NCI-H524 (cell line): ENCODE measurements around the gene TPSB2.
"Not testable (repeated sequence)": the region's sequence is repeated elsewhere in the genome, so short reads cannot be mapped to it uniquely, and the experiment has no call there.

Experiments used
- DNase-seq, 2 experiments: peaks; one replicate each; lab custom pipeline; 2025; lab: John Stamatoyannopoulos, UW

Gene TPSB2

DNA sequence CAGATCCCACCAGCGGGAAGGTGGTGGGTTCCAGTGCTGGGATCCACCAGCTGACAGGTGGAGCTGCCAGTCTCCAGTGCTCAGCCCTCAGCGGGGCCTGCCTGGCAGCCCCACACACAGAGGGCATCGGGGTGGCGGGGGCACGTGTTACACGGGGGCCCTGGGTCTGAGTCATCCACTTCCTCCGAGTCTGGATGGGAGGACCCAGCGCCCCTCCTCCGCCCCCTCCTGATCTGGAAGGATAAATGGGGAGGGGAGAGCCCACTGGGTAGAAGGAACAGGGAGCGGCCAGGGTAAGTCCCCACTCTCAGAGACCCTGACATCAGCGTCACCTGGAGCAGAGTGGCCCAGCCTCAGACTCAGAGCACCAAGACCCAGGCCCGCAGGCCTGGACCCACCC lies 10.5 kb upstream of the TPSB2 start, which contains the start of gene TPSAB1:
TSS of gene TPSAB1 (plus strand) at position 270 of the 400 bp plus-strand sequence. CDS start 234 bp downstream, outside the sequence.
- DNase-seq, result not testable (repeated sequence)

DNA sequence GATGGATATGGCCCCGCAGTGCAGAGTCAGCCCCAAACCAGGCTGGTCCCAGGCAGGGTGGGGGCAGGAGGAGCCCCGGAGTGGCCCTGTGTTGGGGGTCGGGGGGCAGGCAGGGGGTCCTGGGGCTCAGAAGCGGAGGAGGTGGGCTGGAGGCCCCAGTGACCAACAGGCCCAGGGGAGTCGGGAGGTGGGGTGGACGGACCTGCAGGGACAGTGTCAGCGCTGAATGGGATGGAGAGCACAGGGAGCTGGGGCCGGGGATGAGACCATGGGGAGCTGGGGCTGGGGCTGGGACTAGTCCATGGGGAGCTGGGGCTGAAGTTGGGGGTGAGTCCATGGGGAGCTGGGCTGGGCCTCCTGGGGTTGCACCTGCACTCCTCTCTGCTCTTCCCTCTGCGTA lies 9.6 kb upstream of the TPSB2 start:
- not testable (repeated sequence) for DNase-seq

DNA sequence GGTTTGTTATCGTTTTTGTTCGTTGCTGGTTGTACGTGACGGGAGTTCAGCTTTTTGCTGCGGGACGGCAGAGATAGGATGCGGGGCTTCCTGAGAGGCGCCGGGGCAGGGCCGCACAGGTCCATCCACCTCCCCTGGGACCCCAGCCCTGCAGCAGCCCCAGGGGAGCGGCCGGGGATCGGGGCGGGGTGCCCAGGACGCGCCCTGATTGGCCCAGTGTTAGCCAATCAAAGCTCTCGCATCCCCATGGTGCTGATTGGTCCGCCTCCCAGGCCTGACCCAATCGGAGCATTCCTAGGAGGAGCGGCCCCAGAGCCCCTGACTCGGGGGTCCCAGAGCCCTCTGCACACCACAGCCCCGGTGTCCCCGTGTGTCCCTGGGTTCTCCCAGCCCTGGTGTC lies 8.9 kb upstream of the TPSB2 start:
- DNase-seq, result not testable (repeated sequence)

DNA sequence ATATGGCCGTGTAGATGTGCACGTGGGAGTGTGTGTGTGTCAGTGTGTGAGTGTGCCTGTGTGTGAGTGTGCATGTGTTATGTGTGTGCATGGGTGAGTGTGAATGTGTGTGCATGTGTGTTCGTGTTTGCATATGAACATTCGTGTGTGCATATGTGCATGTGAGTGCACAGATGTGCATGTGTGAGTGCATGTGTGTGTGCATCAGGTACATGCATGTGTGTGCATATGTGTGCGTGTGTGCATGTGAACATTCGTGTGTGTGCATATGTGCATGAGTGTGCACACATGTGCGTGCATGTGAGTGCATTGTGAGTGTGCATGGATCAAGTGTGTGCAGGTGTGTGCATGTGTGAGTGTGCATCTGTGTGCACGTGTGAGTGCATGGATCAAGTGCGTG lies 8.0 kb upstream of the TPSB2 start:
- DNase-seq, result no peak

DNA sequence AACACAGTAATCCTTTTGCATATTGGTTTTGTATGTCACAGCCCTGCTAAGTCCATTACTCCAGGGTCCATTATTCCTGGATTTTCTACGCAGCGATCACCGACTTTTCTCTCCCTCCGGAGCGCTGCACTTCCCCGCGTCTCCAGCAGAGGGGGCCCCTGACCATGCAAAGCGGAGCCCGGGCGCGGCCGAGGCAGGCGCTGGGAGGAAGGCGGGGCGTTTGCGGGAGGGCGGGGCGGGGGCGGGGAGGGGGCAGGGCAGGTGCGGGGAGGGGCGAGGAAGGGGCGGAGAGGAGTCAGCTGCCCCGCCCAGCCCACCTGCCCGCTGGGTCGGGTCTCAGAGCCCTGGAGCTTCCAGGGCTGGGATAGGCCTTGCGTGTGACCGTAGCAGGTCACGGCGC lies 6.7 kb upstream of the TPSB2 start:
- DNase-seq, result not testable (repeated sequence)

DNA sequence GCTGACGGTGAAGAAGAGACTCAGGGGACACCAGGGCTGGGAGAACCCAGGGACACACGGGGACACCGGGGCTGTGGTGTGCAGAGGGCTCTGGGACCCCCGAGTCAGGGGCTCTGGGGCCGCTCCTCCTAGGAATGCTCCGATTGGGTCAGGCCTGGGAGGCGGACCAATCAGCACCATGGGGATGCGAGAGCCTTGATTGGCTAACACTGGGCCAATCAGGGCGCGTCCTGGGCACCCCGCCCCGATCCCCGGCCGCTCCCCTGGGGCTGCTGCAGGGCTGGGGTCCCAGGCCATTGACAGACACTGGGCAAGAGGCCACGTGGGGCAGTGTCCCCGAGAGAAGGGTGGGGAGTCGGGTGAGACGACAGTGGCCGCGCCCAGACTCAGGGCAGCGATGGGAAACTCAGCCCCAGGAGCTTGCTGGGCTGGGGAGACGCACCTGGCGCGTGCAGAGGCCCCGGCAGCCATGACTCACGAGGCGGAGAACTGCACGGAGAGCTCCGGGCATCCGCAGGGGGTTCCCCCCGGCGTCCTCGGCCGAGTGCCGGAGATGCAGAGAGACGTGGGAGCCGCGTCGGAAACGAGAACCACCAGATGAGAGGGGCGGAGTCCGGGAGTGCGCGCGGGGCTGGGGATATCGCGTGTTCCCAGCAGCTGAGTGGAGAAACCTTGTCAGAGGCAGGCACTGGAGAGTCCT lies 2.2 kb upstream of the TPSB2 start:
- not testable (repeated sequence) for DNase-seq

DNA sequence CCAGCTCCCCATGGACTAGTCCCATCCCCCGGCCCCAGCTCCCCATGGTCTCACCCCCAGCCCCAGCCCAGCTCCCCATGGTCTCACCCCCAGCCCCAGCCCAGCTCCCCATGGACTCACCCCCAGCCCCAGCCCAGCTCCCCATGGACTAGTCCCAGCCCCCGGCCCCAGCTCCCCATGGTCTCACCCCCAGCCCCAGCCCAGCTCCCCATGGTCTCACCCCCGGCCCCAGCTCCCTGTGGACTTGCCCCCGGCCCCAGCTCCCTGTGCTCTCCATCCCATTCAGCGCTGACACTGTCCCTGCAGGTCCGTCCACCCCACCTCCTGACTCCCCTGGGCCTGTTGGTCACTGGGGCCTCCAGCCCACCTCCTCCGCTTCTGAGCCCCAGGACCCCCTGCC lies 1.3 kb upstream of the TPSB2 start:
- not testable (repeated sequence) for DNase-seq

DNA sequence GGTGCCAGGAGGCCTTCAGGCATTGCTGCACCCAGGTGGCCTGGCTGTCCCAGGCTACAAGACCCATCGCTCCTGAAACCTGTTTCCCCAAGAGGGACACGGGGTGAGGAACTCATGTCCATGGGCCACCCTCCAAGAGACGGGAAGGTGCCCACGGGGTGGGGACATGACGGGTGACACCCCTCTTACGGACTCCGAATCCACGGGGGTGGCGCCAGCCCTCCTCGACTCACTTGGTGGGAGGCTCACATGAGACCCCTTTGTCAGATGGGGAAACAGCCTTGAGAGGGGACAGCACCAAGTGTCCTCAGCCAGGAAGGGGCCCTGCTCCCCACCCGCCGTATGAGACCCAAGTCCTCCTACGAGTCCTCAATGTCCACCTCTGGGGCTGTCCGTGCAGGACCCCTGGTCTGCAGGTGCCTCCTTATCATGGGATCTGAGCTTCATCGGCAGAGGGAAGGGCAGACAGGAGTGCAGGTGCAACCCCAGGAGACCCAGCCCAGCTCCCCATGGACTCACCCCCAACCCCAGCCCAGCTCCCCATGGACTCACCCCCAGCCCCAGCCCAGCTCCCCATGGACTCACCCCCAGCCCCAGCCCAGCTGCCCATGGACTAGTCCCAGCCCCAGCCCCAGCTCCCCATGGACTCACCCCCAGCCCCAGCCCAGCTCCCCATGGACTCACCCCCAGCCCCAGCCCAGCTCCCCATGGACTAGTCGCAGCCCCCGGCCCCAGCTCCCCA lies 658 bp upstream of the TPSB2 start:
- not testable (repeated sequence) for DNase-seq

DNA sequence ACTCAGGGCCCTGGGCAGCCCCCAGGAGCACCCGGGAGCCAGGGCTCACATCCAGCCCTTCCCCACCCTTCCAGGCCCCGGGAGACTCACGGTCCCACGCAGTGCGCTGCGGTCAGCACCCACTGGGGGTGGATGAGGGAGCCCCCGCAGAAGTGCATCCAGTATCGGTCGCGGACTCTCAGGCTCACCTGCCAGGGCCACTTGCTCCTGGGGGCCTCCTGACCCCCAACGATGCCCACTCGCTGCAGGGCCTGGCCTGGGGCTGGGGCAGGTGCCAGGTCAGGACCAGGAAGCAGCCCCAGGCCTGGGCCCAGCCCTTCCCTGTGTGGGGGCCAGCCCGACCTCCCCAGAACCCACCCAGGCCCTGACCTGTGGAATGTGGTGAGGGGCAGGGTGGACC lies 508 bp downstream of the TPSB2 start:
- not testable (repeated sequence) for DNase-seq

DNA sequence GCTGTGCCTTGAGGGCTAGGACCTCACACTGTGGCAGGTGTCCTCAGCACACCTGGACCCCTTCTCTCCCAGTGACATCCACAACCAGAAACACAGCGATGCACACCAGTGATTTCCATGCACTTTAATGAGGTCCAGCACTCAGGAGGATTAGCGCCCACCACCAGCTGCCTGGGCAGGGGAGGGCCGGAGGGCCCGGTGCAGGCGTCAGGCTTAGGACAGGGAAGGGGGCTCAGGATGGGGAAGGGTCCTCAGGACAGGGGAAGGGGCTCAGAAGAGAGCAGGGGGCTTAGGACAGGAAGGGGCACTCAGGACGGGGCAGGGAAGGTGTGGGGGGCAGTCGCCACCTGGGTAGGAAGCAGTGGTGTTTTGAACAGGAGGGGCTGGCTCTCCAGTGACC lies 1.8 kb downstream of the TPSB2 start:
- peak in 1 of 2 experiments; percentile 25 for DNase-seq

DNA sequence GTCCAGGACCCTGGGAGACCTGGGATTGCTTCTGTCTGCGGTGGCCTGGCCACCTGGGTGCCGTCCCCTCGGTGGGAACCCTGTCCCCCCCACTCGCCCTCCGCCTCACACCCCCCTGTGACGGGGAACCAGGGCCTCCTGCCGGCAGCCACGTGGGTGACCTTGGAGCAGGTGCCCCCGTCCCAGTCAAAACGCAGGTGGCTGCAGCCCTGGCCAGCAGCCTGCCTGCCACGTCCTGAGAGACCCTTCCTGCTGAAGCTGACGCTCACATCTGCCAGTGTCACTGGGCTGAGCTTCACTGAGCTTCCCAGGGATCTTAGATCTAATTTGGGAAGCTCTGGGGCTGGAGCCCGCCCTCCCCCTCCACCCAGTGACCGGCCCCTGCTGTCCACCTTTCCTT lies 3.3 kb downstream of the TPSB2 start:
- DNase-seq, result not testable (repeated sequence)

DNA sequence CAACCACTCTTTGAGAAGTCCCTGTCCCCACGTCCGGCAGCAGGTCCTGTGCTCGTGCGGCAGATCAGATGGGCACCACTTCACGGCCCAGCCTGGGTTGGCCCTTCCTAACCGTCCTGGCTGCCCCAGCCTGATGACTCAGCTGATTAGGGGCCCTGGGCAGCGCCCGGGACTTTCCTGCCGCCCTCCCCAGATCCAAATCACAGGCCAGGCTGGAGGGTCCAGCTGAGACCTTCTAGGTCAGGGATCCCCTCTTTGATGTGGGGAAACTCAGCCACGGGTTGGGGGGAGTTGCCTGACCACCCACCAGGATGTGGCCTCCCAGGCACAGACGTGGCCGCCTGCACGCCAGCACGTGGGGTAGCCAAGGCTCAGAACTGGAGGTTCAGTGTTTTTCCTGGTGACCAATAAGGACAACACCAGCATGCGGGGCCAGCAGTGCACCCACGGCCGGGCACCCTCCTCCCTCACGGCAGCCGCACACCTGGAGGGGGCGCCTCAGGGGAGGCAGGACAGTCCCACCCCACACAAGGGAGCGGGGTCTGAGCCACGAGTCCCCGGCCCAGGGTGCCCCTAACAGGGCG lies 4.2 kb downstream of the TPSB2 start:
- not testable (repeated sequence) for DNase-seq

DNA sequence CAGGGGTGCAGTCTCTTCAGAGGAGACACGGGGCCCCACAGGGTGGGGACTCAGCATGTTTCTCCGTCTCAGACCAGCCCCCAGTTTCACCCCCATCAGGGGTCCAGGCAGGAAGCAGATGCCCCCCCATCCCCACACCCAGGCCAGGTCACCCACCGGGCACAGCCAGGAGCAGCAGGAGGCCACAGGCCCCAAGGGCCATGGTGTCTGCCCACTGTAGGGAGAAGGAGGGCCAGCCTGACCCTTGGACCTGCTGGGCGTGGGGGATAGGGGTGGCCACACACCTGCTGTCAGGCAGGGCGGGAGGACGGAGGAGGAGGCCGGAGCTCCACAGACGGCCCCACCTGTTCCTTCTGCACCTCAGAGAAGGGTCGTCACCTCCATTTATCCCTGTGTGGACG lies 4.9 kb downstream of the TPSB2 start, which contains the start of gene TPSG1:
TSS of gene TPSG1 (minus strand) at position 218 of the 401 bp plus-strand sequence. CDS start at position 202, 16 bp downstream.
- DNase-seq, result no peak

DNA sequence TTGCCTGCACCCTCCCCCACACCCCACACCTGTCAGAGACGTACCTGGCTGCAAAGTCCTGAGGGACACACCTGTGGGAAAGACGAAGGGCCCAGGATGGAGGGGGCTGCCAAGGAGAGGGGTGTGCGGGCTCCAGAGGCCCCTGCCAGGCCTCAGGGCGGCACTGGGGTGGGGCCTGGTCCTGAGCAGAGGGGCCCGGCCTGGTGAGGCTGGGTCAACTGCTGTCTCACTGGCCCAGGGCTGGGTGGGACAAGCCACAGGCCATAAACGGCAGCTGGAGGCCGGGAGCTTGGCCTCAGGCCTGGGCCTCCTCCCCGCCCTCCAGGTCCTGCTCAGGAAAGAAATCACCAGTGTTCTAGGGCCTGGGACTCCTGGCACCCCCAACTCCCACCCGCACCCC lies 5.4 kb downstream of the TPSB2 start:
- no peak for DNase-seq

DNA sequence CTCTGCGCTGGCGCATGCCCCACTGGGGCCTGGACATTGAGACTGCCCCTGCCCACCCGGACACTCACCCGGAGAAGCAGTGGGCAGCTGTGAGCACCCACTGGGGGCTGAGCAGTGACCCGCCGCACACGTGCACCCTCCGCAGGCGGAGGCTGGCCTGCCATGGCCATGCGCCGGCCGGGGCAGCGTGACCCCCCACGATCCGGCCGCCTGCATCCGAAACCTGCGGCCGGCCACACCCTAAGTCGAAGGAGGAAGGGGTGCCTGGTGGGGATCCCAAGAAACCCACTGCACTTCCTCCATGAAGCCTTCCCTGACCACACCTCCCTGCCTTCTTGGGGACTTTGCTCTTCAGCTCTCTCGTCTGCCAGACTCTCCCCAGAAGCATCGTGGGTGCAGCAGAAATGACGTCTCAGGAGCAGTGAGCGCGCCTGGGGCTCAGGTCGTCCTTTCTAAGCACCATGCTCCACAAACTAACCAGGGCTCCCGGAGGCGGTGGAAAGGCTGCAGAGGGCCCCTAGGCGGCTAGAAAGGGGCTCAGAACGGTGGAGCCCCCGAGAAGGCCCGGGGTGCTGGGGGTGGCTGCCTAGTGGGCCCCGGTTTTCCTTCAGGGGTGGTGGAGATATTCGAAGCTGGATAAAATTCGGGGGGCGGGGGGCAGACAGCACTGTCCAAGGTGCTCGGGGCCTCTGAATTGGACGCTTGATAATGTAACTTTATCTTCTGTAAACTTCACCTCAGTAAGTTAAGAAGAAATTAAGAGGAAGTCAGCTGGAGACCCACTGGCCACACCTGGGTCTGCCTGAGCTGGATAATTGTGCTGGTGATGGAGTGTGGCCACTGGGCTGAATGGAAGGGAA lies 6.4 kb downstream of the TPSB2 start:
- DNase-seq, result no peak

DNA sequence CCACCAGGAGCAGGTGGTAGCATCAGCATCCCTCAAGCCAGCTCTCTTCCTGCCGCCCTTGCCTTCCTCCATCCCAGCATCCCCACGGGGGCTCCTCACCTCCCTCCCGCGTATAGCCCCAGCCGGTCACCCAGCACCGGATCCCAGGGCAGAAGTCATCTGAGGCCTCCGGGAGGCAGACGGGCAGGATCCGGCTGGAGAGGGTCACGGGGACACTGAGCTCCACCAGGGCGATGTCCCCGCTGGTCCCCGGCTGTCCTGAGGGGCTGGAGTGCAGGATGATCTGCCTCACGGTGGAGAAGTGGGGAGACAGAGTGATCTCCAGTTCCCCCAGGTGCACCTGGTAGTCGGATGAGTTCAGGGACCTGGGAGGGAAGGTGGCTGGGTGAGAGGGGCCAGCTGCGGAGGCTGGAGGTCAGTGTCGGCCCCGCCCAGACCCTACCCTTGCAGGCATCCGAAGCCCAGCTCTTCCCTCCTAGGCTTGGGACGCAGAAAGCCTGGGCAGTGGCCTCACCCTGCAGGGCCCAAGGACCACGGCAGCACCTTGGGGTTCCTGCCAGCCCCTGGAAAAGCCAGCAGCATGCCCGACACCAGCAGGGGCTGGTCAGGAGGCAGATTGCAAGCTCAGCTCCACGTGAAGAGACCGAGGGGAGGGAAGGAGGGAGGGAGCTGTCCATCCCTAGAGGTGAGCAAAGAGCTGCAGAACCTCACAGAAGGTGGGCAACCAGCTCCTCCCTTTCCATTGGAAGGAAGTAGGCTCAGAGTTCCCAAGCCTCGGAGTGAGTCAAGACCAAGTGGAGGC lies 7.2 kb downstream of the TPSB2 start:
- no peak for DNase-seq

DNA sequence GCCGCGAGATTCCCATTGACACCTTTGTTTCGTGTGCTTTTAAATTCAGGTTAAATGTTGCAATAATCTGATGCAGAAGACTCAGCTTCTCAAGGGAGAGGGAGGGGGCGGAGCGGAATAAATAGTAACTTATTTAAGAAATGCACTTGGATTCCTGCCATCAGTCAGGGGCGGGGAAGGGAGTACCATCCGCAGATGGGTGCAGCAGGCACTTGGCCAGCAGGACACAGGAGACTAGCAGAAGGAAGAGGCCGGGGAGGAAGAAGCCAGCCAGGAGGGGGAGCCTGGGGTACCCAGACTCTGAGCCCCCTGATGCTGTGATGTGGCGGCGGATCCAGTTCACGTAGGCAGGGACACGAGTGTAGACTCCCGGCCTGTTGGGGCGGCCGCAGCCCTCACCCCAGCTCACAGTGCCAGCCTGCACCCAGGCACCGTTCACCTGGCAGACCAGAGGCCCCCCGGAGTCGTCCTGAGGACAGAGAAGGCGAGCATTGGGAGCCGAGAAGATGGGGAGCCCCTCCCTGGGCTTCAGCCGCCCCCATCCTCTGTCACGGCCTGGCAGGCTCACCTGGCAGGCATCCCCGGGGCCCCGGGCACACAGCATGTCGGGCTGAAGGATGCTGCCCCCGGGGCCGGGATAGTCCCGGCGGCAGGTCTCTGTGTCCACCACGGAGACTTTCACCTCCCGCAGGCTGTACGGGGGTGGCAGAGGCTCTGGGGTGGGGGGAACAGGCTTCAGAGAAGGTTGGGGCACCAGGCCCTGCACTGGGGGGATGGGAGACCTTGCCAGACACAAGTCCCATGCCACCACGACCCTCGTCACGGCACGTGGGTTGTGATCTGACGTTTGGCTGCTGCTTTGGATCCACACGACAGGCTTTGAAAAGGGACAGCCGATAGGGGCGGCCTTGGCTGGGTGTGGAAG lies 8.1 kb downstream of the TPSB2 start:
- DNase-seq, result no peak

DNA sequence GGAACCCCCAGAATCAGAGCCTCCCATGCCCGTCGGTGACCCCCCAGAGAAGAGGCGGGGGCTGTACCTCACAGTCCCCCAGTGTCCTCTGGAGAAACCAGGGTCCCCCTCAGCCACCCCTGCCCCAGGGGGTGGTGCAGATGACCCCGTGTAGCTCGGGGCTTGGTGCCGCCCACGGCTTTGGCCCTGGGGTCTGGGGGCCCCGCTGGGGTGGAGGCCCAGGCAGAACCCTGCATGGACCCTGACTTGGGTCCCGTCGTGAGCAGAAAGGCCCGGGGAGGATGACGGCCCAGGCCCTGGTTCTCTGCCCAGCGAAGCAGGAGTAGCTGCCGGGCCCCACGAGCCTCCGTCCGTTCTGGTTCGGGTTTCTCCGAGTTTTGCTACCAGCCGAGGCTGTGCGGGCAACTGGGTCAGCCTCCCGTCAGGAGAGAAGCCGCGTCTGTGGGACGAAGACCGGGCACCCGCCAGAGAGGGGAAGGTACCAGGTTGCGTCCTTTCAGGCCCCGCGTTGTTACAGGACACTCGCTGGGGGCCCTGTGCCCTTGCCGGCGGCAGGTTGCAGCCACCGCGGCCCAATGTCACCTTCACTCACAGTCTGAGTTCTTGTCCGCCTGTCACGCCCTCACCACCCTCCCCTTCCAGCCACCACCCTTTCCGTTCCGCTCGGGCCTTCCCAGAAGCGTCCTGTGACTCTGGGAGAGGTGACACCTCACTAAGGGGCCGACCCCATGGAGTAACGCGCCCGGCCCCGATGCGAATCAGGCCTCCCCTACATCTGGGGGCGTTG lies 8.9 kb downstream of the TPSB2 start:
- no peak for DNase-seq

DNA sequence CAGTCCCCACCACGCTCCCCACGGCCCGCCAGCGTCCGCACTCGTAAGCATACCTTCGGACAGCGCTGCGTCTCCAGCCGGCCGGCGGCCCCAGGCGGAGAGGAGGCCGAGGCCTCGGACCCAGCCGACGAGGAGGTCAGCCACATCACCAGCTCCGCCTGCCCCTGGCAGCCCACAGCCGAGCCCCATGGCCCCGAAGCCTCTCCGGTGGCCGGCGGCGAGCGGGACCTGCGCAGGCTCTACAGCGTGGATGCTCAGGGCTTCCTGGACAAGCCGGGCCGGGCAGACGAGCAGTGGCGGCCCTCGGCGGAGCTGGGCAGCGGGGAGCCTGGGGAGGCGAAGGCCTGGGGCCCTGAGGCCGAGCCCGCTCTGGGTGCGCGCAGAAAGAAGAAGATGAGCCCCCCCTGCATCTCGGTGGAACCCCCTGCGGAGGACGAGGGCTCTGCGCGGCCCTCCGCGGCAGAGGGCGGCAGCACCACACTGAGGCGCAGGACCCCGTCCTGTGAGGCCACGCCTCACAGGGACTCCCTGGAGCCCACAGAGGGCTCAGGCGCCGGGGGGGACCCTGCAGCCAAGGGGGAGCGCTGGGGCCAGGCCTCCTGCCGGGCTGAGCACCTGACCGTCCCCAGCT lies 9.8 kb downstream of the TPSB2 start:
- no peak for DNase-seq
